Measurements from ENCODE around the gene TMEM164. TPM values are rescaled to one million over a fixed set of nuclear protein-coding genes. Genes with fewer than 3 reads are reported as not detected.

The TMEM164 gene
- total and polyA plus RNA-seq, 2 of the 4 experiments (the other 2 are of a cell fraction), result 6.3 to 7.1 TPM

- H3K27ac ChIP-seq (ENCODE audit: insufficient read depth, low read length), result no peak overlapping the region
These were observed 192.1 kb downstream of the TMEM164 start for GRCh38 chrX:110194977-110195376.

More at GRCh38 chrX:110194977-110195376, 192.1 kb downstream of the TMEM164 start:
- no TSS peak for BruUV-seq (replicated peaks)
- Histone ChIP-seq H2BK15ac (ENCODE audit: low read depth, low read length) (no peak overlapping the region), H4K8ac (ENCODE audit: low read depth in 2 of 2, low read length in 2 of 2) (no peak overlapping the region), H2BK20ac (ENCODE audit: low read depth, low read length) (no peak overlapping the region), H3K14ac (replicated peaks; ENCODE audit: low read depth, low read length) (no peak overlapping the region), H4K91ac (ENCODE audit: insufficient read depth, low read depth, low read length) (no peak overlapping the region), H3K79me1 (ENCODE audit: low read depth in 1 of 2, low read length in 2 of 2) (no peaks in the 10 kb centered on the region; a peak in 1 of 4 replicates), H3K9me1 (ENCODE audit: insufficient read depth, low read length) (no peaks in the 10 kb centered on the region; the same call in 1 of the 2 replicates), H3K9me3 (ENCODE audit: control insufficient read depth, insufficient read depth, low read length) (no peaks in the 10 kb centered on the region), H2AFZ (replicated peaks; ENCODE audit: low read length, poor library complexity) (no peak overlapping the region), H3K4me3 (ENCODE audit: insufficient read depth, low read depth, low read length) (no peak overlapping the region), H3K4ac (ENCODE audit: low read depth, low read length) (no peak overlapping the region), H2BK5ac (ENCODE audit: low read depth, low read length, poor library complexity, severe bottlenecking) (no peak overlapping the region), H2AK5ac (ENCODE audit: low read depth, low read length) (no peak overlapping the region), H3K56ac (ENCODE audit: extremely low read depth, insufficient read depth, low read length) (no peak overlapping the region), H2BK120ac (ENCODE audit: low read depth, low read length) (no peak overlapping the region), H3K4me1 (ENCODE audit: control insufficient read depth, insufficient read depth, low read length) (no peaks in the 10 kb centered on the region), H3K27me3 (ENCODE audit: control insufficient read depth, insufficient read depth, low read length) (peaks cover 2% of the 10 kb centered on the region; the same call in 1 of the 2 replicates), H3K4me2 (ENCODE audit: low read depth, low read length) (no peak overlapping the region), H2AK9ac (replicated peaks; ENCODE audit: low read depth, low read length, poor library complexity) (no peak overlapping the region), H3K36me3 (ENCODE audit: control insufficient read depth, insufficient read depth, low read length) (peaks cover 4% of the 10 kb centered on the region; the same call in 1 of the 2 replicates), H4K5ac (ENCODE audit: low read depth, low read length) (no peak overlapping the region), H3K9ac (ENCODE audit: low read depth, low read length) (no peak overlapping the region), H4K20me1 (ENCODE audit: insufficient read depth, low read length) (no peaks in the 10 kb centered on the region), H3K18ac (ENCODE audit: low read depth, low read length) (no peak overlapping the region), H3K23ac (ENCODE audit: low read depth, low read length) (no peak overlapping the region)
- intact Hi-C loops (cut with micrococcal nuclease) (no loop called here), dilution Hi-C loops (cut with HindIII; ENCODE audit: low sequenced_read_pairs, unreplicated experiment) (no loop called here), in situ Hi-C loops (cut with MboI; ENCODE audit: low sequenced_read_pairs) (no loop called here)
- TF ChIP-seq RFX5 (IDR thresholded peaks at IDR 0.05; ENCODE audit: low read depth, low read length) (no peak), CHD1 (IDR thresholded peaks at IDR 0.05; ENCODE audit: low read depth, low read length) (no peak), NFE2L2 (IDR thresholded peaks at IDR 0.05; ENCODE audit: low read depth, low read length) (no peak), FOS (IDR thresholded peaks at IDR 0.05; ENCODE audit: low read depth, low read length) (no peak), RCOR1 (IDR thresholded peaks at IDR 0.05; ENCODE audit: insufficient replicate concordance, low read length) (no peak), MAZ (IDR thresholded peaks at IDR 0.05; ENCODE audit: borderline replicate concordance, low read depth, low read length) (no peak), BHLHE40 (IDR thresholded peaks at IDR 0.05; ENCODE audit: low read depth, low read length) (no peak), MXI1 (IDR thresholded peaks at IDR 0.05; ENCODE audit: borderline replicate concordance, low read depth, low read length) (no peak), USF2 (IDR thresholded peaks at IDR 0.05; ENCODE audit: low read depth, low read length) (no peak), POLR2A (IDR thresholded peaks at IDR 0.05; ENCODE audit: low read depth, low read length) (no peak), MAFK (IDR thresholded peaks at IDR 0.05; ENCODE audit: low read depth, low read length) (no peak), CEBPB (IDR thresholded peaks at IDR 0.05; ENCODE audit: low read depth, low read length) (no peak), ELK1 (IDR thresholded peaks at IDR 0.05; ENCODE audit: borderline replicate concordance, low read depth, low read length) (no peak), CTCF (conservative IDR thresholded peaks at IDR 0.05; ENCODE audit: low read depth, low read length) (no peak), RAD21 (IDR thresholded peaks at IDR 0.05; ENCODE audit: low read length) (no peak), SMC3 (IDR thresholded peaks at IDR 0.05; ENCODE audit: low read depth, low read length) (no peak)
- ATAC-seq (ENCODE audit: low read depth) (no peak), DNase-seq (no peak)
- no CpG with 5 or more reads among the region's 3 CpGs for WGBS, 2 experiments (ENCODE audit: extremely low coverage in 2 of 2, insufficient read length in 1 of 2)
- ChIA-PET POLR2A (ENCODE audit: unreplicated experiment) (no interaction called here), CTCF (no interaction called here)

Measured in IMR-90 (cell line).